MM.1S (cell line): ENCODE measurements around the gene RRP1.

ENCODE experiments used
- DNase-seq: peaks from one replicate; pipeline ENCODE4 v3.0.0-alpha.2; 2015
- H2AFZ ChIP-seq: fragments of 300-600 bp; sonication (generic); 2 replicates; pipeline ENCODE4 v1.6.0; 2016; ENCODE audit warnings: antibody characterized with exemption, low read length
- H3F3A ChIP-seq: fragments of 300-600 bp; sonication (generic); 2 replicates; pipeline ENCODE4 v1.6.1; 2016; ENCODE audit warnings: mild to moderate bottlenecking, antibody characterized with exemption, low read length, moderate library complexity, mixed read lengths; ENCODE audit not compliant: insufficient read depth
- H3K27ac ChIP-seq: fragments of 300-600 bp; sonication (generic); 2 replicates; pipeline ENCODE4 v1.5.1; 2016; ENCODE audit warnings: mild to moderate bottlenecking, low read length
- H3K27me3 ChIP-seq: fragments of 300-600 bp; sonication (generic); replicated peaks from 2 replicates; pipeline ENCODE4 v1.6.0; 2016; ENCODE audit warnings: low read length; ENCODE audit not compliant: insufficient read depth
- H3K36me3 ChIP-seq: fragments of 300-600 bp; sonication (generic); replicated peaks from 2 replicates; pipeline ENCODE4 v1.6.1; 2016; ENCODE audit warnings: mild to moderate bottlenecking, low read length, mixed read lengths; ENCODE audit not compliant: insufficient read depth
- H3K4me1 ChIP-seq: fragments of 300-600 bp; sonication (generic); 2 replicates; pipeline ENCODE4 v1.6.1; 2016; ENCODE audit warnings: low read length, mixed read lengths
- H3K4me2 ChIP-seq: fragments of 300-600 bp; sonication (generic); 2 replicates; pipeline ENCODE4 v1.6.0; 2016; ENCODE audit warnings: low read depth, low read length
- H3K4me3 ChIP-seq: fragments of 300-600 bp; sonication (generic); 2 replicates; pipeline ENCODE4 v1.5.1; 2016; ENCODE audit warnings: low read length, mixed read lengths
- H3K79me2 ChIP-seq: fragments of 300-600 bp; sonication (generic); 2 replicates; pipeline ENCODE4 v1.6.1; 2016; ENCODE audit warnings: mixed run types, low read length, mixed read lengths
- H3K9ac ChIP-seq: fragments of 300-600 bp; sonication (generic); 2 replicates; pipeline ENCODE4 v1.6.1; 2016; ENCODE audit warnings: low read length, mixed read lengths
- H3K9me2 ChIP-seq: fragments of 300-600 bp; sonication (generic); replicated peaks from 2 replicates; pipeline ENCODE4 v1.6.1; 2016; ENCODE audit warnings: mild to moderate bottlenecking, low read length, mixed read lengths; ENCODE audit not compliant: insufficient read depth
- H3K9me3 ChIP-seq: fragments of 300-600 bp; sonication (generic); replicated peaks from 2 replicates; pipeline ENCODE4 v1.6.1; 2016; ENCODE audit warnings: mild to moderate bottlenecking, low read length, mixed read lengths; ENCODE audit not compliant: insufficient read depth
- H4K20me1 ChIP-seq: fragments of 300-600 bp; sonication (generic); 2 replicates; pipeline ENCODE4 v1.6.1; 2016; ENCODE audit warnings: mild to moderate bottlenecking, low read length, moderate library complexity, mixed read lengths; ENCODE audit not compliant: insufficient read depth
- EZH2 ChIP-seq: fragments of 300-600 bp; sonication (generic); optimal IDR thresholded peaks from 2 replicates; pipeline ENCODE3; 2017; ENCODE audit warnings: low read depth, mild to moderate bottlenecking, antibody characterized with exemption, low read length, mixed read lengths
- EZH2phosphoT487 ChIP-seq: fragments of 300-600 bp; sonication (generic); IDR thresholded peaks from 2 replicates; pipeline ENCODE4 v1.6.1; 2018; ENCODE audit warnings: antibody characterized with exemption, low read length
- TF ChIP-seq, protein P1 (sequence below): fragments of 300-600 bp; sonication (generic); IDR thresholded peaks from 2 replicates; pipeline ENCODE4 v1.5.1; 2016; ENCODE audit warnings: antibody characterized with exemption, low read length, mixed read lengths

Gene RRP1

GRCh38 chr21:43775190-43775589 lies 14.2 kb upstream of the RRP1 start:
- no peak for DNase-seq
- Histone ChIP-seq H3K4me1 (peaks cover 30% of the 10 kb centered on the region), H3K4me3 (peak overlapping the region; percentile 90), H3K9ac (peak overlapping the region; percentile 74), H3F3A (peaks cover 62% of the 10 kb centered on the region), H4K20me1 (peaks cover 6% of the 10 kb centered on the region; the same call in 1 of the 2 replicates), H2AFZ (no peak overlapping the region), H3K9me2 (no peaks in the 10 kb centered on the region), H3K79me2 (peaks cover 33% of the 10 kb centered on the region), H3K27ac (no peak overlapping the region), H3K27me3 (no peaks in the 10 kb centered on the region), H3K9me3 (no peaks in the 10 kb centered on the region), H3K4me2 (peak overlapping the region; percentile 63), H3K36me3 (peaks cover 18% of the 10 kb centered on the region)
- no peak for TF ChIP-seq EZH2

- Histone ChIP-seq H3K4me3 (peak within 1 kb of the TSS; percentile 90), H3K27me3 (no peaks in the 10 kb centered on the region), H3K4me1 (peaks cover 37% of the 10 kb centered on the region), H3K9me3 (no peaks in the 10 kb centered on the region), H3K79me2 (peaks cover 33% of the 10 kb centered on the region), H3K9ac (peak within 1 kb of the TSS; percentile 74), H3K9me2 (no peaks in the 10 kb centered on the region), H3K36me3 (peaks cover 18% of the 10 kb centered on the region), H3K4me2 (peak within 1 kb of the TSS; percentile 83), H3F3A (peaks cover 69% of the 10 kb centered on the region), H2AFZ (peak within 1 kb of the TSS; percentile 70), H4K20me1 (peaks cover 6% of the 10 kb centered on the region; the same call in 1 of the 2 replicates), H3K27ac (peak within 1 kb of the TSS; percentile 58; the same call in 1 of the 2 replicates)
- DNase-seq, result peak; percentile 94
- no peak for TF ChIP-seq EZH2phosphoT487
- TF ChIP-seq, protein P1, sequence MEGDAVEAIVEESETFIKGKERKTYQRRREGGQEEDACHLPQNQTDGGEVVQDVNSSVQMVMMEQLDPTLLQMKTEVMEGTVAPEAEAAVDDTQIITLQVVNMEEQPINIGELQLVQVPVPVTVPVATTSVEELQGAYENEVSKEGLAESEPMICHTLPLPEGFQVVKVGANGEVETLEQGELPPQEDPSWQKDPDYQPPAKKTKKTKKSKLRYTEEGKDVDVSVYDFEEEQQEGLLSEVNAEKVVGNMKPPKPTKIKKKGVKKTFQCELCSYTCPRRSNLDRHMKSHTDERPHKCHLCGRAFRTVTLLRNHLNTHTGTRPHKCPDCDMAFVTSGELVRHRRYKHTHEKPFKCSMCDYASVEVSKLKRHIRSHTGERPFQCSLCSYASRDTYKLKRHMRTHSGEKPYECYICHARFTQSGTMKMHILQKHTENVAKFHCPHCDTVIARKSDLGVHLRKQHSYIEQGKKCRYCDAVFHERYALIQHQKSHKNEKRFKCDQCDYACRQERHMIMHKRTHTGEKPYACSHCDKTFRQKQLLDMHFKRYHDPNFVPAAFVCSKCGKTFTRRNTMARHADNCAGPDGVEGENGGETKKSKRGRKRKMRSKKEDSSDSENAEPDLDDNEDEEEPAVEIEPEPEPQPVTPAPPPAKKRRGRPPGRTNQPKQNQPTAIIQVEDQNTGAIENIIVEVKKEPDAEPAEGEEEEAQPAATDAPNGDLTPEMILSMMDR, result peak; percentile 19; the same call in 1 of the 2 replicates
- no peak for TF ChIP-seq EZH2
These were observed 13.5 kb upstream of the RRP1 start, which contains the start of gene CSTB for GRCh38 chr21:43775795-43776430. Gene CSTB (minus strand): TSS chr21:43776308. CDS start chr21:43776269, 39 bp downstream.

DNA sequence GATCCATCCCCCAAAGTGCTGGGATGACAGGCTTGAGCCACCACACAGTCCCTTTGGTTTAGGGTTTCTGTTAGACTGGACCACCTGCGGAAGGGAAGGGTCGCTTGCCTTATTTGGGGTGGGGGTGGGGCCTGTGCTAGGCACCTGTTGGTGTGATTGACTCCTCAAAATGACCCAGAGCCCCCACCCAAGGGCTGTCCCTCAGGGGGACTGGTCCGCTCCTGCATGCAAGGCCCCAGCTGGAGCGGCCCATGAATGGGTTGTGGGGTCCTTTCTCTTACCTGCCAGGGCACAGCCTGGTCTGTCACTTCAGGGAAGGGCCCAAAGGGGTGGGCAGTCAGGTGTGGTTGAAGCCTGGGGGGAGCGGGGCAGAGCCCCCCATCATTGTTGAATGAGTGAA lies 11.4 kb upstream of the RRP1 start:
- peaks cover 73% of the 10 kb centered on the region for H3F3A ChIP-seq
- no peaks in the 10 kb centered on the region for H3K9me3 ChIP-seq
- H4K20me1 ChIP-seq, result peaks cover 6% of the 10 kb centered on the region; the same call in 1 of the 2 replicates
- H3K27ac ChIP-seq, result no peak overlapping the region
- peaks cover 58% of the 10 kb centered on the region for H3K4me1 ChIP-seq
- no peak for TF ChIP-seq EZH2
- TF ChIP-seq, protein P1, result no peak
- no peak for TF ChIP-seq EZH2phosphoT487
- no peak overlapping the region for H2AFZ ChIP-seq
- H3K36me3 ChIP-seq, result peaks cover 17% of the 10 kb centered on the region
- no peaks in the 10 kb centered on the region for H3K27me3 ChIP-seq
- H3K79me2 ChIP-seq, result peaks cover 33% of the 10 kb centered on the region
- H3K4me2 ChIP-seq, result no peak overlapping the region
- no peaks in the 10 kb centered on the region for H3K9me2 ChIP-seq
- no peak overlapping the region for H3K9ac ChIP-seq
- no peak for DNase-seq
- no peak overlapping the region for H3K4me3 ChIP-seq
